Measurements from ENCODE around the gene LMAN2. TPM values are rescaled to one million over a fixed set of nuclear protein-coding genes. Genes with fewer than 3 reads are reported as not detected.

Gene LMAN2
- total RNA-seq, 4 donors from 2014 or later: 144 to 179 (median 154) TPM

- peaks cover 0 to 35% (median 24%) of the 10 kb centered on the region in 4 donors for H3K4me1 ChIP-seq
- H3K27ac ChIP-seq: no peak overlapping the region
- no peaks in the 10 kb centered on the region for H3K9me3 ChIP-seq
- TF ChIP-seq CTCF (IDR thresholded peaks at IDR 0.05) (no peak), EP300 (IDR thresholded peaks at IDR 0.05) (no peak), POLR2A (IDR thresholded peaks at IDR 0.05) (no peak)
- 61 to 72% methylated on average over 5 of the region's 5 CpGs for WGBS, 2 donors
- DNase-seq (ENCODE audit: low spot score in 2 of 2): no peak
- no peak overlapping the region for H3K4me3 ChIP-seq
- H3K36me3 ChIP-seq: peaks cover 0 to 15% (median 0%) of the 10 kb centered on the region in 3 donors
- no peaks in the 10 kb centered on the region for H3K27me3 ChIP-seq
Measured at GRCh38 chr5:177353093-177353492, 1.6 kb upstream of the LMAN2 start.

GRCh38 chr5:177350776-177351391 lies 584 bp downstream of the LMAN2 start:
- 13 to 19% methylated on average over 15 to 19 of the region's 19 CpGs for WGBS, 2 donors
- no peak for DNase-seq (ENCODE audit: low spot score in 2 of 2)
- peaks cover 0 to 52% (median 20%) of the 10 kb centered on the region in 4 donors for H3K4me1 ChIP-seq

GRCh38 chr5:177349762-177350161 lies 1.7 kb downstream of the LMAN2 start:
- 80 to 84% methylated on average over 5 of the region's 5 CpGs for WGBS, 2 donors
- peak overlapping the region in 1 of 4 donors; percentile 86 for H3K4me3 ChIP-seq
- no peak for DNase-seq (ENCODE audit: low spot score in 2 of 2)
- no peak overlapping the region for H3K27ac ChIP-seq
- no peaks in the 10 kb centered on the region for H3K9me3 ChIP-seq
- H3K4me1 ChIP-seq: peaks cover 0 to 59% (median 20%) of the 10 kb centered on the region in 4 donors
- no peaks in the 10 kb centered on the region for H3K27me3 ChIP-seq
- TF ChIP-seq CTCF (IDR thresholded peaks at IDR 0.05) (no peak), EP300 (IDR thresholded peaks at IDR 0.05) (no peak), POLR2A (IDR thresholded peaks at IDR 0.05) (no peak)
- peaks cover 0 to 36% (median 0%) of the 10 kb centered on the region in 3 donors for H3K36me3 ChIP-seq

More at GRCh38 chr5:177350776-177351391, 584 bp downstream of the LMAN2 start:
- TF ChIP-seq CTCF (IDR thresholded peaks at IDR 0.05) (no peak), EP300 (IDR thresholded peaks at IDR 0.05) (no peak), POLR2A (IDR thresholded peaks at IDR 0.05) (no peak)
- H3K36me3 ChIP-seq: peaks cover 0 to 29% (median 0%) of the 10 kb centered on the region in 3 donors
- H3K27ac ChIP-seq: peak overlapping the region; percentile 64 to 91 (median 88)
- peak overlapping the region; percentile 66 to 86 (median 84) for H3K4me3 ChIP-seq
- no peaks in the 10 kb centered on the region for H3K27me3 ChIP-seq
- no peaks in the 10 kb centered on the region for H3K9me3 ChIP-seq

- Histone ChIP-seq H3K9me3 (no peaks in the 10 kb centered on the region), H3K27me3 (no peaks in the 10 kb centered on the region), H3K36me3 (peaks cover 0 to 40% (median 0%) of the 10 kb centered on the region in 3 donors), H3K4me1 (peaks cover 0 to 59% (median 20%) of the 10 kb centered on the region in 4 donors), H3K4me3 (no peak overlapping the region), H3K27ac (no peak overlapping the region)
- TF ChIP-seq CTCF (IDR thresholded peaks at IDR 0.05) (no peak), POLR2A (IDR thresholded peaks at IDR 0.05) (no peak), EP300 (IDR thresholded peaks at IDR 0.05) (no peak)
- no peak for DNase-seq (ENCODE audit: low spot score in 2 of 2)
- WGBS, 2 donors: 67 to 77% methylated on average over 3 of the region's 3 CpGs
Measured at GRCh38 chr5:177349362-177349647, 2.2 kb downstream of the LMAN2 start.

GRCh38 chr5:177347699-177348098 lies 3.8 kb downstream of the LMAN2 start:
- peaks cover 0 to 59% (median 20%) of the 10 kb centered on the region in 4 donors for H3K4me1 ChIP-seq
- no peak overlapping the region for H3K27ac ChIP-seq
- no peak for DNase-seq (ENCODE audit: low spot score in 2 of 2)
- TF ChIP-seq EP300 (IDR thresholded peaks at IDR 0.05) (no peak), POLR2A (IDR thresholded peaks at IDR 0.05) (no peak), CTCF (IDR thresholded peaks at IDR 0.05) (no peak)
- H3K36me3 ChIP-seq: peaks cover 0 to 46% (median 0%) of the 10 kb centered on the region in 3 donors
- no peaks in the 10 kb centered on the region for H3K27me3 ChIP-seq
- no peaks in the 10 kb centered on the region for H3K9me3 ChIP-seq
- 83 to 85% methylated on average over 4 of the region's 4 CpGs for WGBS, 2 donors
- no peak overlapping the region for H3K4me3 ChIP-seq

Data from tibial nerve (tissue), 4 donors.